ACC112 (cell line): Measurements from ENCODE around the gene VPS18.

Experiments
- H2AFZ ChIP-seq: fragments of 200-600 bp; sonication (generic); one replicate; pipeline ENCODE4 v1.6.0; 2017; ENCODE audit warnings: antibody characterized with exemption, low read length; ENCODE audit not compliant: unreplicated experiment
- H3K27ac ChIP-seq: fragments of 200-600 bp; sonication (generic); 2 replicates; pipeline ENCODE4 v1.5.1; 2014; ENCODE audit warnings: low read depth, mild to moderate bottlenecking, antibody characterized with exemption, low read length, moderate library complexity
- H3K27me3 ChIP-seq: fragments of 200-600 bp; sonication (generic); 2 replicates; pipeline ENCODE4 v1.6.1; 2014; ENCODE audit warnings: mild to moderate bottlenecking, antibody characterized with exemption, low read length, moderate library complexity, mixed read lengths; ENCODE audit not compliant: insufficient read depth
- H3K36me3 ChIP-seq: fragments of 200-600 bp; sonication (generic); 2 replicates; pipeline ENCODE4 v1.6.1; 2016; ENCODE audit warnings: mild to moderate bottlenecking, antibody characterized with exemption, low read length, moderate library complexity, mixed read lengths; ENCODE audit not compliant: insufficient read depth
- H3K4me1 ChIP-seq: fragments of 200-600 bp; sonication (generic); one replicate; pipeline ENCODE4 v1.6.1; 2016; ENCODE audit warnings: low read length, mixed read lengths; ENCODE audit not compliant: insufficient read depth, unreplicated experiment, control insufficient read depth
- H3K4me3 ChIP-seq: fragments of 200-600 bp; sonication (generic); 2 replicates; pipeline ENCODE4 v1.5.1; 2014; ENCODE audit warnings: mild to moderate bottlenecking, low read depth, low read length
- H3K79me2 ChIP-seq: fragments of 200-600 bp; sonication (generic); one replicate; pipeline ENCODE4 v1.6.0; 2016; ENCODE audit warnings: low read length; ENCODE audit not compliant: control insufficient read depth, unreplicated experiment, insufficient read depth

Gene VPS18

GRCh38 chr15:40912478-40912877 is 18.2 kb downstream of the VPS18 start:
- H3K4me1 ChIP-seq = peaks cover 13% of the 10 kb centered on the region
- no peak overlapping the region for H3K4me3 ChIP-seq
- H3K27ac ChIP-seq = no peak overlapping the region
- H3K27me3 ChIP-seq = no peaks in the 10 kb centered on the region
- no peaks in the 10 kb centered on the region for H3K79me2 ChIP-seq
- no peaks in the 10 kb centered on the region for H3K36me3 ChIP-seq
- no peak overlapping the region for H2AFZ ChIP-seq

GRCh38 chr15:40914013-40914412 is 19.8 kb downstream of the VPS18 start:
- Histone ChIP-seq H3K4me1 (peaks cover 12% of the 10 kb centered on the region), H2AFZ (no peak overlapping the region), H3K4me3 (no peak overlapping the region), H3K27me3 (no peaks in the 10 kb centered on the region), H3K36me3 (no peaks in the 10 kb centered on the region), H3K79me2 (no peaks in the 10 kb centered on the region), H3K27ac (no peak overlapping the region)

GRCh38 chr15:40914486-40914885 is 20.2 kb downstream of the VPS18 start:
- Histone ChIP-seq H3K79me2 (no peaks in the 10 kb centered on the region), H3K4me3 (no peak overlapping the region)

DNA sequence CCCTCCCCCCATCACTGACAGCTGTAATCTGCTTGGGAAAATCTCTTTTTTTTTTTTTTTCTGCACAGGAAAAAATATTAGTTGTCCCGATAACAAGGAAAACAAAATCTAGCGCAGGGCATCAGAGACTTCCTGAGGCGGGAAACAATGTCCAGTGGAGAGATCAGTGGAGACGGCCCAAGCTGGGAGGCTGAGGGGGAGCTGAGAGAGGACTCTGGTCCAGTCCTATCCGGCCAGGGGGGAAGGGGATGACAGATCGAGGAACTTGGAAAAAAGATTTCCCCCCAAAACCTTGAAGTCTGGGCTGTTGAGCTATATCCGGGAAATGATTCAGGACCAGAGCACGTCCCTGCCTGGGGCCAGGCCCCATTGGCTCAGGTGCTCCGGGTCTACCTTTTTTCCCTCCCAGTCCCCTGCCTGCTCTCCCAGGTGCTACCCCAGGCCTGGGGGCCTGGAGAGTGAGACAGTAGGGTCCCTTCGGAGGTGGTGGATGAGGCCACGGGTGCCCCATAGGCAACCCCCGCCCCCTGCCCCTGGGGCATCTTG is 20.9 kb downstream of the VPS18 start:
- H3K27ac ChIP-seq = no peak overlapping the region
- H3K36me3 ChIP-seq = no peaks in the 10 kb centered on the region
- H3K4me3 ChIP-seq = no peak overlapping the region
- H3K79me2 ChIP-seq = no peaks in the 10 kb centered on the region
- no peaks in the 10 kb centered on the region for H3K27me3 ChIP-seq
- peaks cover 5% of the 10 kb centered on the region for H3K4me1 ChIP-seq
- no peak overlapping the region for H2AFZ ChIP-seq

More at GRCh38 chr15:40914486-40914885, 20.2 kb downstream of the VPS18 start:
- H3K27ac ChIP-seq = no peak overlapping the region
- H3K27me3 ChIP-seq = no peaks in the 10 kb centered on the region
- peaks cover 11% of the 10 kb centered on the region for H3K4me1 ChIP-seq
- no peak overlapping the region for H2AFZ ChIP-seq
- no peaks in the 10 kb centered on the region for H3K36me3 ChIP-seq

GRCh38 chr15:40915679-40916078 is 21.4 kb downstream of the VPS18 start:
- H3K79me2 ChIP-seq = no peaks in the 10 kb centered on the region
- no peaks in the 10 kb centered on the region for H3K4me1 ChIP-seq
- no peak overlapping the region for H2AFZ ChIP-seq
- H3K36me3 ChIP-seq = no peaks in the 10 kb centered on the region
- H3K27me3 ChIP-seq = no peaks in the 10 kb centered on the region
- H3K4me3 ChIP-seq = no peak overlapping the region
- H3K27ac ChIP-seq = no peak overlapping the region

GRCh38 chr15:40917585-40917984 is 23.3 kb downstream of the VPS18 start:
- no peaks in the 10 kb centered on the region for H3K27me3 ChIP-seq
- H2AFZ ChIP-seq = no peak overlapping the region
- H3K4me3 ChIP-seq = no peak overlapping the region
- H3K4me1 ChIP-seq = no peaks in the 10 kb centered on the region
- no peaks in the 10 kb centered on the region for H3K36me3 ChIP-seq
- no peak overlapping the region for H3K27ac ChIP-seq
- H3K79me2 ChIP-seq = no peaks in the 10 kb centered on the region

- Histone ChIP-seq H3K79me2 (no peaks in the 10 kb centered on the region), H3K4me3 (no peak overlapping the region), H2AFZ (no peak overlapping the region), H3K27ac (no peak overlapping the region), H3K4me1 (no peaks in the 10 kb centered on the region), H3K36me3 (no peaks in the 10 kb centered on the region), H3K27me3 (no peaks in the 10 kb centered on the region)
Measured at GRCh38 chr15:40918146-40918798, 24.0 kb downstream of the VPS18 start.

- Histone ChIP-seq H3K79me2 (no peaks in the 10 kb centered on the region), H3K4me1 (no peaks in the 10 kb centered on the region), H3K27ac (no peak overlapping the region), H3K4me3 (no peak overlapping the region), H3K27me3 (no peaks in the 10 kb centered on the region), H2AFZ (no peak overlapping the region), H3K36me3 (no peaks in the 10 kb centered on the region)
Measured at GRCh38 chr15:40918799-40919392, 24.6 kb downstream of the VPS18 start.

- Histone ChIP-seq H3K79me2 (no peaks in the 10 kb centered on the region), H3K36me3 (no peaks in the 10 kb centered on the region), H3K27me3 (peaks cover 14% of the 10 kb centered on the region), H3K27ac (no peak overlapping the region), H2AFZ (no peak overlapping the region), H3K4me3 (no peak overlapping the region), H3K4me1 (no peaks in the 10 kb centered on the region)
Measured at GRCh38 chr15:40921949-40922607, 27.8 kb downstream of the VPS18 start.

DNA sequence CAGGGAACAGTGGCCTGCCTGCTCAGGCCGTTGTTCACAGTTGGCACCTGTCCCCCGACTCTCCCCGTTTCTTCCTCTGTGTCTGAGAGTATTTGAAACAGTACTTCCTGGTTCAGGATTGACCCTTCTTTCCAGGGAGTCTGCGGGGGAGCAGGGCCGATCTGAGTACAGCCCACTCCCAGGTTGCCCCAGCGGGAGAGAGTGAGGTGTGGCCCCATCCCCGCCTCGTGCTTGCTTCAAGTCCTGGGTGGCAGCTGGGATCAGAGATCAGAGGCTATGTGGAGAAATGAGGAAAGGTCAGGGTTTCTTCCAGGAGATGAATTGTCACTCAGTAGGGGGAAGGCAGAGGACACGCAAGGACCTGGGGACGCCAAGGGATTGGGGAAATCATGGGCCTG is 28.4 kb downstream of the VPS18 start:
- no peak overlapping the region for H2AFZ ChIP-seq
- H3K27ac ChIP-seq = no peak overlapping the region
- no peaks in the 10 kb centered on the region for H3K4me1 ChIP-seq
- no peaks in the 10 kb centered on the region for H3K79me2 ChIP-seq
- H3K4me3 ChIP-seq = no peak overlapping the region
- H3K27me3 ChIP-seq = peaks cover 20% of the 10 kb centered on the region
- no peaks in the 10 kb centered on the region for H3K36me3 ChIP-seq

DNA sequence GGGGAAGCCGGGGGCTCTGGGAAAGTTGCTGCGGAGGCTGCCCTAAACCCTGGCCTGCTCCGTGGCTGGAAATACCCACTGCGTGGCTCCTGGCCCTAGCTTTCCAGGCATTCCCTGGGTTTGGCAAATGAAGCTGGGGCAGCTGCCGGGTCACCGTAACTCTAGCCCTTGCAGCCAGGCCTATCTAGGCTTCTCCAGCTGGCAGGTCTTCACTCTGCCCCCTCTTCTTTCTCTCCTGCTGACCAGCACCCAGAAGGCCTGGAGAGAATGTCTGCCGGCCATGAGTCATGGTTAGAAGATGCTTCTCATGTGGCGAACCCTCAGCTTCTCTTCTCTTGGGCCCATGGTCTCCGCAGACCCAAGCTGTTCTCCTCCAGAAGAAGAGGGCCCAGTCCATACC is 29.3 kb downstream of the VPS18 start:
- H3K79me2 ChIP-seq = no peaks in the 10 kb centered on the region
- no peak overlapping the region for H3K4me3 ChIP-seq
- H3K4me1 ChIP-seq = peaks cover 4% of the 10 kb centered on the region
- no peak overlapping the region for H3K27ac ChIP-seq
- H3K27me3 ChIP-seq = peaks cover 29% of the 10 kb centered on the region
- H2AFZ ChIP-seq = no peak overlapping the region
- no peaks in the 10 kb centered on the region for H3K36me3 ChIP-seq
